Liver (tissue), 9 donors: ENCODE measurements around the gene HEXIM1. TPM values are rescaled to one million over a fixed set of nuclear protein-coding genes. Genes with fewer than 3 reads are reported as not detected.
A peak's percentile ranks its signal among the peaks of the same experiment; 100 is the strongest.

Source experiments
- DNase-seq: peaks from one replicate; pipeline ENCODE4 v3.0.0-alpha.2; 2017; ENCODE audit warnings: low spot score
- H3K27ac ChIP-seq, 2 donors: one replicate each; pipeline ENCODE4 v1.7.0; 2013; ENCODE audit warnings: inconsistent platforms in 2 of 2, low read length in 2 of 2, control low read depth in 1 of 2, low read depth in 1 of 2, mild to moderate bottlenecking in 1 of 2
- H3K27me3 ChIP-seq, 4 donors: one replicate each; pipeline versions ENCODE4 v1.6.1 to v1.7.0; 2013; ENCODE audit warnings: low read length in 3 of 4, inconsistent platforms in 1 of 4, mild to moderate bottlenecking in 1 of 4, moderate library complexity in 1 of 4; ENCODE audit not compliant: control insufficient read depth in 4 of 4, insufficient read depth in 4 of 4
- H3K36me3 ChIP-seq, 4 donors: one replicate each; pipeline versions ENCODE4 v1.6.1 to v1.7.0; 2013; ENCODE audit warnings: low read length in 3 of 4, mild to moderate bottlenecking in 3 of 4, low read depth in 1 of 4, moderate library complexity in 1 of 4; ENCODE audit not compliant: control insufficient read depth in 4 of 4, insufficient read depth in 3 of 4
- H3K4me1 ChIP-seq, 4 donors: one replicate each; pipeline versions ENCODE4 v1.6.1 to v1.7.0; 2013; ENCODE audit warnings: low read length in 3 of 4, mild to moderate bottlenecking in 3 of 4, moderate library complexity in 1 of 4; ENCODE audit not compliant: control insufficient read depth in 4 of 4, insufficient read depth in 4 of 4
- H3K4me3 ChIP-seq, 3 donors: one replicate each; pipeline versions ENCODE4 v1.6.1 to v1.7.0; 2013; ENCODE audit warnings: low read length in 3 of 3, control low read depth in 1 of 3, low read depth in 1 of 3, mild to moderate bottlenecking in 1 of 3
- H3K9ac ChIP-seq, 2 donors: one replicate each; pipeline ENCODE4 v1.7.0; 2013; ENCODE audit warnings: low read length in 2 of 2, mild to moderate bottlenecking in 2 of 2, moderate library complexity in 2 of 2, control low read depth in 1 of 2, low read depth in 1 of 2
- H3K9me3 ChIP-seq, 4 donors: one replicate each; pipeline versions ENCODE4 v1.6.1 to v1.7.0; 2013; ENCODE audit warnings: low read length in 3 of 4; ENCODE audit not compliant: control insufficient read depth in 4 of 4
- CTCF ChIP-seq: fragments of 150-350 bp; IDR thresholded peaks from 2 replicates; pipeline ENCODE4 v1.5.1; 2017; ENCODE audit warnings: improper control_type of control experiment, low read depth, low read length; ENCODE audit not compliant: missing input control
- GABPA ChIP-seq, 2 donors: IDR thresholded peaks in 1 of 2; conservative IDR thresholded peaks in 1 of 2; 2 replicates each; pipeline ENCODE4 v1.6.1; 2016; ENCODE audit warnings: antibody characterized with exemption in 2 of 2, mild to moderate bottlenecking in 1 of 2, moderate library complexity in 1 of 2
- HNF4A ChIP-seq, 2 donors: conservative IDR thresholded peaks; 2 replicates each; pipeline ENCODE4 v1.6.1; 2016; ENCODE audit warnings: antibody characterized with exemption in 2 of 2, mild to moderate bottlenecking in 2 of 2
- JUND ChIP-seq, 2 donors: IDR thresholded peaks; 2 replicates each; pipeline ENCODE4 v1.6.1; 2016; ENCODE audit warnings: antibody characterized with exemption in 2 of 2
- NR2F2 ChIP-seq: IDR thresholded peaks from 2 replicates; pipeline ENCODE4 v1.6.1; 2016; ENCODE audit warnings: antibody characterized with exemption
- RAD21 ChIP-seq, 2 donors: IDR thresholded peaks; 2 replicates each; pipeline ENCODE4 v1.6.1; 2016; ENCODE audit warnings: antibody characterized with exemption in 2 of 2, mild to moderate bottlenecking in 2 of 2
- REST ChIP-seq: IDR thresholded peaks from 2 replicates; pipeline ENCODE4 v1.6.1; 2016; ENCODE audit warnings: antibody characterized with exemption, mild to moderate bottlenecking
- RXRA ChIP-seq, 2 donors: IDR thresholded peaks; 2 replicates each; pipeline ENCODE4 v1.6.1; 2017 to 2018; ENCODE audit warnings: antibody characterized with exemption in 2 of 2, mild to moderate bottlenecking in 1 of 2
- SP1 ChIP-seq: IDR thresholded peaks from 2 replicates; pipeline ENCODE4 v1.6.1; 2018; ENCODE audit warnings: antibody characterized with exemption, mild to moderate bottlenecking
- ZBTB33 ChIP-seq: IDR thresholded peaks from 2 replicates; pipeline ENCODE4 v1.6.1; 2016; ENCODE audit warnings: antibody characterized with exemption
- WGBS: extraction: QIAGEN DNeasy Blood & Tissue Kit; methylation state at CpG from one replicate; pipeline ENCODE4 v1.1.7; 2013; 5-methylcytosine and 5-hydroxymethylcytosine counted together
- polyA plus RNA-seq, 2 donors: library from polyadenylated mRNA; stranded (reverse) in 1 of 2; unstranded in 1 of 2; fragments of 200-250 nt in 1 of 2; fragments of >200 nt in 1 of 2; fragmentation: Nextera tagmentation in 1 of 2; extraction: Ambion mirVana in 1 of 2; gene quantifications; one replicate each; pipeline versions ENCODE4 v1.2.1 to v1.2.3, GENCODE V29; 2013 to 2015
- total RNA-seq, 2 donors: library from RNA; depleted of rRNA; stranded (reverse); fragments of >200 nt; gene quantifications; one replicate each; pipeline ENCODE4 v1.2.3, GENCODE V29; 2014
- TF ChIP-seq, protein P1 (sequence below): IDR thresholded peaks from 2 replicates; pipeline ENCODE4 v1.6.1; 2016; ENCODE audit warnings: antibody characterized with exemption
- donor health status: healthy.
- donor health status: healthy.
- donor health status: healthy.
- donor health status: healthy.
- donor health status: healthy.

The HEXIM1 gene
- total and polyA plus RNA-seq, 4 donors, result 7.4 to 14.3 (median 12.3) TPM

GRCh38 chr17:45197108-45197507 is 48.8 kb downstream of the HEXIM1 start:
- Histone ChIP-seq H3K9ac (no peak overlapping the region), H3K27ac (no peak overlapping the region), H3K27me3 (no peaks in the 10 kb centered on the region), H3K4me1 (peaks cover 2 to 24% (median 13%) of the 10 kb centered on the region in 4 donors), H3K9me3 (no peaks in the 10 kb centered on the region), H3K36me3 (no peaks in the 10 kb centered on the region), H3K4me3 (no peak overlapping the region)
- WGBS, result 72% methylated on average over 6 of the region's 6 CpGs
- DNase-seq, result no peak
- no peak for TF ChIP-seq REST
- TF ChIP-seq, protein P1, sequence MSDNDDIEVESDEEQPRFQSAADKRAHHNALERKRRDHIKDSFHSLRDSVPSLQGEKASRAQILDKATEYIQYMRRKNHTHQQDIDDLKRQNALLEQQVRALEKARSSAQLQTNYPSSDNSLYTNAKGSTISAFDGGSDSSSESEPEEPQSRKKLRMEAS, result no peak

- Histone ChIP-seq H3K4me3 (no peak overlapping the region), H3K36me3 (no peaks in the 10 kb centered on the region), H3K4me1 (peaks cover 2 to 20% (median 10%) of the 10 kb centered on the region in 4 donors), H3K9ac (peak overlapping the region in 1 of 2 donors; percentile 16), H3K9me3 (no peaks in the 10 kb centered on the region), H3K27ac (no peak overlapping the region), H3K27me3 (no peaks in the 10 kb centered on the region)
- TF ChIP-seq RXRA (IDR thresholded peaks at IDR 0.05) (peak; percentile 44 to 82), HNF4A (conservative IDR thresholded peaks at IDR 0.05) (peak; percentile 21 to 64), RAD21 (IDR thresholded peaks at IDR 0.05) (peak; percentile 97), ZBTB33 (no peak), SP1 (peak; percentile 63), GABPA (IDR thresholded peaks at IDR 0.05 in 1 of 2, conservative IDR thresholded peaks at IDR 0.05 in 1 of 2) (no peak), CTCF (peak; percentile 99), JUND (IDR thresholded peaks at IDR 0.05) (no peak), NR2F2 (peak; percentile 92)
- WGBS, result 2% methylated on average over 16 of the region's 16 CpGs
- DNase-seq, result peak; percentile 96
These were observed 49.5 kb downstream of the HEXIM1 start for GRCh38 chr17:45197555-45198334.
